Brain microvascular endothelial cell (primary cell): ENCODE data around the gene KIF1B.

Experiments
- DNase-seq: peaks from one replicate; pipeline ENCODE4 v3.0.0-alpha.2; 2020
- H3K27ac ChIP-seq: fragments of 250-450 bp; sonication (Bioruptor Pico); 2 replicates; pipeline ENCODE4 v1.5.1; 2020; ENCODE audit warnings: mild to moderate bottlenecking, moderate library complexity
- H3K27me3 ChIP-seq: fragments of 250-450 bp; sonication (Bioruptor Pico); replicated peaks from 2 replicates; pipeline ENCODE4 v1.5.1; 2020; ENCODE audit warnings: mild to moderate bottlenecking
- H3K36me3 ChIP-seq: fragments of 250-450 bp; sonication (Bioruptor Pico); replicated peaks from 2 replicates; pipeline ENCODE4 v1.5.1; 2020; ENCODE audit warnings: mild to moderate bottlenecking
- H3K4me3 ChIP-seq: 2 replicates; pipeline ENCODE4 v1.5.1; 2011; ENCODE audit warnings: low read depth, mild to moderate bottlenecking, control low read depth, low read length, moderate library complexity
- CTCF ChIP-seq: IDR thresholded peaks from 2 replicates; pipeline ENCODE4 v1.5.1; 2011; ENCODE audit warnings: low read depth, mild to moderate bottlenecking, moderate library complexity, low read length, control low read depth, inconsistent platforms; ENCODE audit errors: missing control alignments
- in situ Hi-C: cut with HindIII; loops from 2 replicates; pipeline ENCODE4 v1.10.0; 2017; ENCODE audit warnings: low sequenced_read_pairs, low pct_ligation_motif_present

Gene KIF1B

GRCh38 chr1:10272274-10272673 is 61.9 kb downstream of the KIF1B start:
- no peak for DNase-seq
- TF ChIP-seq CTCF, result no peak
- Histone ChIP-seq H3K4me3 (no peak overlapping the region), H3K36me3 (peaks cover 35% of the 10 kb centered on the region), H3K27me3 (no peaks in the 10 kb centered on the region), H3K27ac (no peak overlapping the region)
- in situ Hi-C loops, result no loop called here

GRCh38 chr1:10278880-10279279 is 68.5 kb downstream of the KIF1B start:
- Histone ChIP-seq H3K36me3 (peaks cover 32% of the 10 kb centered on the region), H3K4me3 (no peak overlapping the region), H3K27ac (no peak overlapping the region), H3K27me3 (no peaks in the 10 kb centered on the region)
- TF ChIP-seq CTCF, result no peak
- DNase-seq, result no peak
- in situ Hi-C loops, result no loop called here

DNA sequence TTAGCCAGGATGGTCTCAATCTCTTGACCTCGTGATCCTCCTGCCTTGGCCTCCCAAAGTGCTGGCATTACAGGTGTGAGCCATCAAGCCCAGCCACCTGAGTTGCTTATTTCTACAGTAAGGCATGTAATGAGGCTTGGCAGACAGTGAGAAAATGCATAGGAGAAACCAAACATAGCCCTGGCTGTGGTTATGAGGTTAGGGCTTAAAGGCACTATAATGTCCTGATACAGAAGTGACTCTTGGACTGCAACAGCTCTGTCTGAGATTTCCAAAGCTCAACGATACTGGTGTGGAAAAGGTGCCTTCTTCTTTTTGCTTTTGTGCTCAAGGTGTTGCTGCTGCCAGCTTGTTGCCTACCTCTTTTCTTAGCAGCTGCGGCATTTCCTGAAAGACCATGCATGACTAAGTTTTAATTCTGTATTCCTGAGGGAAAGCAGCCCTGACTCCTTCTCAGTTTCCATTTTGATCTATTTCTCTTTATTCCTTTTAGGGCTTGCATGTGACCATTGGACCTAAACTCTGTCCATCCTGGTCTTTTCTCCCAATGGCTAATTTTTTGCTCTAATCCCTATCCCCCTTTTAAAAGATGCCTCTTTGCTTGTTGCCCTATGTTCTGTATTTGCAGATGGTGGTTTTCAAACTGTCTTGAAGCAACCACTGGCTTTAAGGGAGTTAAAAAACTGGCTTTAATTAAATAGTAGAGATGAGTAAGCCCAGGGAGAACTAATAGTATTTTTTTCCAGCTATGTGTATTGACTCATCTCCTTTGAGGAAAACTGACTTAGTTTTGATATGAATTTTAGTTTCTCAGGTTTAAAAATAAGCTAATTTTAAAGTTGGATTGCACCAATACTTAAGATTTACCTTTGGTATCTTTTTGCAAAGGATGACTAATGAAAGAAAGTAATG is 70.3 kb downstream of the KIF1B start:
- no peak for DNase-seq
- in situ Hi-C loops, result no loop called here
- Histone ChIP-seq H3K4me3 (no peak overlapping the region), H3K36me3 (peaks cover 31% of the 10 kb centered on the region), H3K27me3 (no peaks in the 10 kb centered on the region), H3K27ac (no peak overlapping the region)
- no peak for TF ChIP-seq CTCF

GRCh38 chr1:10283318-10283984 is 73.1 kb downstream of the KIF1B start:
- peak; percentile 8 for DNase-seq
- in situ Hi-C loops, result no loop called here
- peaks cover 22% of the 10 kb centered on the region for H3K36me3 ChIP-seq
- H3K4me3 ChIP-seq, result no peak overlapping the region
- no peak overlapping the region for H3K27ac ChIP-seq
- H3K27me3 ChIP-seq, result no peaks in the 10 kb centered on the region
- no peak for TF ChIP-seq CTCF

DNA sequence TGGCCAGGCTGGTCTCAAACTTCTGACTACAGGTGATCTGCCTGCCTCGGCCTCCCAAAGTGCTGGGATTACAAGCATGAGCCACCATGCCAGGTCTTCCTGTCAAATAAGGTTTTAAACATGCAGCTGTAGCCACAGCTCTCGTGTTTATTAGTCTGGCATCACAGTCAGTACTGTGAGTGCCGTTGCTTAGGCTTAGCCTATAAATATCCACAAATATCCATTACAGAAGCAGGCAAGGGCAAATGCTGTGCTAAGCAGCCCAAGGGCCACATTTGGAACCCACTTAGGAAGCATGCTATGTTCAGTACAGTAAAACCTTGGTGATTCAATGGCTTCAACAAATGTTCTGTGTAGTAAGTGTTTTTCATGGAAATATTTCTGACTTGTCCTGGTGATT is 75.9 kb downstream of the KIF1B start:
- Histone ChIP-seq H3K27ac (no peak overlapping the region), H3K36me3 (peaks cover 18% of the 10 kb centered on the region), H3K27me3 (no peaks in the 10 kb centered on the region), H3K4me3 (no peak overlapping the region)
- no peak for DNase-seq
- TF ChIP-seq CTCF, result no peak
- in situ Hi-C loops, result no loop called here
